Endometrium (tissue), 2 donors: ENCODE measurements around the gene SSR4.

Experiments used
- FAIRE-seq: peaks from 2 replicates; lab custom pipeline; 2012; peaks lifted over from hg19 to GRCh38; lab: Jason Lieb, UNC
- donor health status: control.
- donor health status: control.

Gene SSR4

DNA sequence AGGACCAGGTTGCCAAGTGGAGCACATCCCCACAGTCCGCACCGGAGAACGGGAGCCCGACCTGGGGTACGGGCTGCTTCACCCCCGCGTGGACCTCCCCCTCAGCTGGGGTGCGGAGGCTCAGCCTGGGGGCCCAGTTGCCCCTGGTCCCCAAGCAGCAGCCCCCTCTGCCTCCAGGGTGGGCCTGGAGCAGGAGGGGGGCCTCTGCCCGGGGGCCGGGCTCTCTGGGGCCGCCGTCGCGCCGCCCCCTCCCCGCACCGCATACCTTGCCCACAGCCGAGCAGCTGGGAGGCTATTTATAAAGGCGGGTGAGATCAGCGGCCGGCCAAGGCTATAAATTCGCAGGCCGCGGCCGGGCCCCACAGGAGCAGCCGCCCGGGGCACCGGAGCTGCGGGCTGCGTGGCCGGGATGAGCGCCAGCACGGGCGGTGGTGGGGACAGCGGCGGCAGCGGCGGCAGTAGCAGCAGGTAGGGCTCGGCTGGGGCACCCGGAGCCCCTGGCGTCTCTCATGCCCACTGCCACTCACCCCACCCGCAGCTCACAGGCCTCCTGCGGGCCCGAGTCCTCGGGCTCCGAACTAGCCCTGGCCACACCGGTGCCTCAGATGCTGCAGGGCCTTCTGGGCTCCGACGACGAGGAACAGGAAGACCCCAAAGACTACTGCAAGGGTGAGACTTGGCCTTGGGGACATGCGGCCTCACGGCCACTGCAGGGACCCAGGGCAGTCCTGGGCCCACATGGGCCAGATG, 13.6 kb upstream of the SSR4 start, which contains the start of gene SRPK3:
TSS of gene SRPK3 (plus strand) at position 364 of the 750 bp plus-strand sequence. CDS start at position 410, 46 bp downstream.
- FAIRE-seq = no peak

DNA sequence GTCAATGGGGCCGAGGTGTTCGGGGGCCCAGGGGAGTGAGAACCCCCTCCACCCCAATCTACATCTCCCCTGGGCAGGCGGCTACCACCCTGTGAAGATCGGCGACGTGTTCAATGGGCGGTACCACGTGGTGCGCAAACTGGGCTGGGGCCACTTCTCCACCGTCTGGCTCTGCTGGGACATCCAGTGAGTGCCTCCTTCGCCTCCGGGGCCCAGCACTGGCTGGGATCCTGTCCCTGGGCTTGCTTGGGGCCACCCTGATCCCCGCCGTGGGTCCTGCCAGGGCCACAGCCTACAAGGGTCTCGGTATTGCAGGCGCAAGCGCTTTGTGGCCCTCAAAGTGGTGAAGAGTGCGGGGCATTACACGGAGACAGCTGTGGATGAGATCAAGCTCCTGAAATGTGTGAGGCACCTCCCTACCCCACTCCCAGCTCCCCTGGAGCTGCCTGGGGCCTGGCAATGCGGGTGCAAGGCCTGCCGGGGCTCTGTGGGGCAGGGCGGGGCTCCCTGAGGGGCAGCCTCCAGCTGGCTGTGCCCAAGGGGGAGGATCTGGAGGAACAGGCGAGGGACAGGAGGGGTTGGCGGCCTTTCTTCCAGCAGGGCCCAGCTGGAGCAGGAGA, 12.9 kb upstream of the SSR4 start:
- FAIRE-seq = no peak

DNA sequence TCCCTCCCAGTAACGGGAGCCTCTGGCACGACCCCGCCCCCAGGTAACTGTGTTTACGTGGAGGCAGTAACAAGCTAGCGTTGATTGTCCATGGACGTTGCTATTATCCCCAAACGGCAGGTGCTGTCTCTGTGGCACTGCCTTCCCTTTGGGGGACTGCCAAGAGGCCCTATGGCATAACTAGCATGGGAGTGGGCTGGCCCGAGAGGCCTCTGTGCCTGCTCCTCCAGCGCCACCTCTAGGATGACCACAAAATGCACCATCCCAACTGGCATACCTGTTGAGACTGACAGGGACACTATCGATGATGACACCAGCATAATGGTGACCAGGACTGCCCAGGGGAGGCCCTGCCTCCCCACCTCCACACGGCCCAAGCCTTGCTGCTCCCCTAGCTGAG, 12.2 kb upstream of the SSR4 start:
- no peak for FAIRE-seq

DNA sequence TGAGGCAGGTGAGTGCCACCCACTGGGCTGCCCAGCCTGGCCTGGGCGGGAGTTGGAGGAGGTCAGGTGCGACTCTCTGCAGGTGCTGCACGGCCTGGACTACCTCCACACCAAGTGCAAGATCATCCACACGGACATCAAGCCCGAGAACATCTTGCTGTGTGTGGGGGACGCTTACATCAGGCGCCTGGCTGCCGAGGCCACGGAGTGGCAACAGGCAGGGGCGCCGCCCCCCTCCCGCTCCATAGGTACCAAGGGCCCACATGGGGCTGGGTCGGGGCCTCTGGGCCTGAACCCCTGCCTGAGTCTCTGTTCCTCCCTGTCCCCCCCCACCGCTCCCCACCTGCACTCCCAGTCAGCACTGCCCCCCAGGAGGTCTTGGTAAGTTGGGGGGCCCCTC, 11.6 kb upstream of the SSR4 start:
- no peak for FAIRE-seq

DNA sequence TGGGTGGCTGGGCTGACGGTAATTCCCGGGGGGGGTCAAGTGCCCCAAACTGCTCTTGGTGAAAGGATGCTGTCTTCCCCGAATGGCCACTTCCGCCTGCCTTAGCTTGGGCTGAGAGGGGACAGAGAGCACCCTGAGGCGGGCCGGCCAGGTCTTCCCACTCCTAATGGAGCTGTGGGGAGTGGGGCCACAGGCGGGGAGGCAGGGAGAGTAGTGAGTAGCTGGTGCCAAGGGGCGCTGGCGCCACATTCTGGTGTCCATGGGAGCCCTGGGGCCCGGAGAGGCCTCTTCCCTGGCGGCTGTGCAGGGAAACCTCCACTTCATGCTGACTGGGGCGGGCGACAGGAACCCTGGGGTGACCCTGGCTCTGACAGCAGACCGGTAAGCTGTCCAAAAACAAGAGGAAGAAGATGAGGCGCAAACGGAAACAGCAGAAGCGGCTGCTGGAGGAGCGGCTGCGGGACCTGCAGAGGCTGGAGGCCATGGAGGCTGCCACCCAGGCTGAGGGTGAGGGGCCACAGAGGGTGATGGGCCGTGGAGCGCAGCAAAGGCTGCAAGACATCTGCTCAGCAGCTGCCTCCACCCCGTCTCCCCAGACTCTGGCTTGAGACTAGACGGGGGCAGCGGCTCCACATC, 11.0 kb upstream of the SSR4 start:
- no peak for FAIRE-seq

DNA sequence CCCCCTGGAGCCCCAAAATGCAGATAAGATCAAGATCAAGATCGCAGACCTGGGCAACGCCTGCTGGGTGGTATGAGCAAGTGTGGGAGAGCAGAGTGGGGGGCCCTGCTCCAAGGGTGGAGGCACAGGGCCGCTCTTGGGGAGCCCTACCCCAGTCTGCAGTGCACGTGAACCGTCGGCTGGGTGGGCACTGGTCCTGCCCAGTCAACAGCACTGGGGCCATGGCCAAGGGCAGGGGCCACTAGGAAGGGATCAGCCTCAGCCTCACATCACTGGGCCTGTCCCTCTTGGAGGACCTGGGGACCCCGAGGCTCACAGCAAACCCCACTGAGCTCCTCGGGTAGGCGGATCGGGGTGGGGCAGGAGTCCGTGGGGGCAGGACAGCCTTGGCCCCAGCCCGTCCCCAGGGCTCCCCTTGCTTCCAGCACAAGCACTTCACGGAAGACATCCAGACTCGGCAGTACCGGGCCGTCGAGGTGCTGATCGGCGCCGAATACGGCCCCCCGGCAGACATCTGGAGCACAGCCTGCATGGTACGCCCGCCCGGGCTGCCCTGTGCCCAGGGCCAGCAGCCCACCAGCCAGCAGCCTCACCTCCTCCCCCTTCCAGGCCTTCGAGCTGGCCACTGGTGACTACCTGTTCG, 10.0 kb upstream of the SSR4 start:
- FAIRE-seq = no peak

DNA sequence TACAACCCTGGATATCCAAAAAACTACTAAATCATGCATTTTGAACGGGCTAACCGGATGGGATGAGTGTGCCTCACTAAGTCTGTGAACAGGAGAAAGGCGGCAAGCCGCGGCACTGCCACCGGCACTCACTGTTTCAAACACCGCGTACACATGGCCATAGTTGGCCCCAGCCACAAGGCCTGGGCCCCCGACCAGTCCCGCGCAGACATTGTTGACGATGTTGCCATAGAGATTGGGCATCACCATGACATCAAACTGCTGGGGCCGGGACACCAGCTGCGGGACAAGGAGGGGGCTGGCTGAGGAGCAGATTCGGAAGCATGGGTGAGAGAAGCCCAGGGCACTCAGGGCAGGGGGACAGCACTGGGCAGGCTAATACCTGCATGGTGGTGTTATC, 7.8 kb upstream of the SSR4 start:
- no peak for FAIRE-seq

DNA sequence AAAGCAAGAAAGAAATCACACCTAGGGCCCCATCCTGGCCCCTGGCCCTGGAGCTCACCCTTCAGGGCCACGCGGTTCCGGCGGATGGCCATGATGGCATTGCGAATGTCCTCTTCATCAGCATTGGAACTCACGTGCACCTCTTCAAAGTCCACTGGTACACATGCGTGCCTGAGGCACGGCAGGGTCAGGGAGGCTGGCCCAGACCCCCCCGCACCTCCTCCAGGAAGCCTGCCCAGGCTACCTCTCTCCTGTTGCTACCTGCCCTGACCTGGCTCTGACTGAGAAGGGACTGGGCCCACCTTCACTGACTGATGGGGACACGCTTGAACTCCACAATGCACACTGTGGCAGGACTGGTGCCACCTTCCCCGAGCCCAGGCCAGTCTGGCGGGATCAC, 4.8 kb upstream of the SSR4 start:
- no peak for FAIRE-seq

DNA sequence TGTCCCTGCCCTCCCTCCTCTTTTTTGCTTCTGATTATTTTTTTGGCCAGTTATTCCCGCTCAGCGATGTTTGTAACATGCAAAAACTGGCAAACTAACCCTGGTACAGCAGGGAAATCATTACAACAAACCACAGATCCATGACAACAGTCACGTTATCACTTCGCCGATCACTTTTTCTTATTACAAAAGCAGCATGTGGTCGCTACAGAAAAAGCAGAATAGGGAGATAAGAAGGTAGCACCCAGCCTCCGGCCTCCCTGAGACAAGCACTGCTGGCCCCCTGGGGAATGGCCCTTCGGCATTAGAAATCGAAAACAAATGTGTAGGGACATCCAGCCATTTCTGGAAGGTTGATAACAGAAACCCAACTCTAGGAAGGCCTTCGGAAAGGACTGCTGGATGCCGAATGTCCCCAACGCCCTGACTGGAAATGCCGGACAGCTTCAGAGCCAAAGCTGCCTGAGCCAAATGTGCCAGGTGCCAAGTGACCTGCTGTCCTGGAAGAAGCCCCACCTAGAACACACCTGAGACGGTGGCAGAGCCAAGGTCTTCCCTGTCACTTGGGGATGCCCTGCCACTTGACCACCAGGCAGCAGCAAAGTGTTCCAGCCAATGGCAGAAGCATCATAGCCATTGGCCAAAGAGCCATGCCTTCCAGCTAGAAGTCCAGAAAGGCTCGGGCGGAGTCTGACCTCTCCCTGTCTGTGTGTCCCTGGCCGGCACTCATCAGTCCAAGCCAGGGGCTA, 3.2 kb upstream of the SSR4 start:
- FAIRE-seq = no peak

DNA sequence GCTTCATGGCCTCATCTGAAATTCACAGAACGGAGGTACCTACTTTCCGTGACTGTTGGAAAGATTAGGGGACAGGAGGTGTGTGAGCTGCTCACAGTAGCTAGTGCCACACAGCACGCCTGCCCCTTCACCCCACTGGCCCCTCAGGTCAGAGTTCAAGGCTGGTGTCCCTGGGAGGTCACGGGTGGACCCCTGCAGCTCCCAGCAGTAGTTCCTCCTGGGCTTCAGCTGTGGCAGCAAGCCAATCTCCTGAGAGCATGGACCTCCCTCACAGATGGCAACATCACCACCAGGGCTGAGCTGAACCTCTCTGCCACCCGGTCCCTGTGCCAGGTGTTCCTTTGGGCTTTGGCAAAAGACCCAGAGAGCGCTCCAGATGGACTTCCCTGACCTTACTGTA, 2.1 kb upstream of the SSR4 start:
- no peak for FAIRE-seq

DNA sequence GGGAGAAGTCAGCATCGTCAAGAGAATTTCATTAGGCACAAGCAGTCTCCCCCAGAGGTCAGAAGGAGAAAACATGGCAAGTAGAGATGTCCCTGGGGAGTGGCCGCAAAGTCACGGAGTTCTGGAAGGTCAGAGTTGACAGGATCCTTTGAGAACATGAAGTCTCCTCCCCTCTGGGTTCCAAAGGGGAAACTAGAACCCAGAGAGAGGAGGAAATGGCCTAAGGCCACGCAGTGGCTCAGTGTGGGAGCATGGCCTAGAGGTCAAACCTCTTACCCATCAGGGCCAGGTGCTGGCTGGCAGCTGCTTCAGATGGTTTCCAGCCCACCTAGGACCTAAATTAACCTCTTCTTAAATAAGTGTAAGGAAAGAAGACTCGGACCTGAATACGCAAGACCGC, 1.2 kb upstream of the SSR4 start:
- FAIRE-seq = no peak

DNA sequence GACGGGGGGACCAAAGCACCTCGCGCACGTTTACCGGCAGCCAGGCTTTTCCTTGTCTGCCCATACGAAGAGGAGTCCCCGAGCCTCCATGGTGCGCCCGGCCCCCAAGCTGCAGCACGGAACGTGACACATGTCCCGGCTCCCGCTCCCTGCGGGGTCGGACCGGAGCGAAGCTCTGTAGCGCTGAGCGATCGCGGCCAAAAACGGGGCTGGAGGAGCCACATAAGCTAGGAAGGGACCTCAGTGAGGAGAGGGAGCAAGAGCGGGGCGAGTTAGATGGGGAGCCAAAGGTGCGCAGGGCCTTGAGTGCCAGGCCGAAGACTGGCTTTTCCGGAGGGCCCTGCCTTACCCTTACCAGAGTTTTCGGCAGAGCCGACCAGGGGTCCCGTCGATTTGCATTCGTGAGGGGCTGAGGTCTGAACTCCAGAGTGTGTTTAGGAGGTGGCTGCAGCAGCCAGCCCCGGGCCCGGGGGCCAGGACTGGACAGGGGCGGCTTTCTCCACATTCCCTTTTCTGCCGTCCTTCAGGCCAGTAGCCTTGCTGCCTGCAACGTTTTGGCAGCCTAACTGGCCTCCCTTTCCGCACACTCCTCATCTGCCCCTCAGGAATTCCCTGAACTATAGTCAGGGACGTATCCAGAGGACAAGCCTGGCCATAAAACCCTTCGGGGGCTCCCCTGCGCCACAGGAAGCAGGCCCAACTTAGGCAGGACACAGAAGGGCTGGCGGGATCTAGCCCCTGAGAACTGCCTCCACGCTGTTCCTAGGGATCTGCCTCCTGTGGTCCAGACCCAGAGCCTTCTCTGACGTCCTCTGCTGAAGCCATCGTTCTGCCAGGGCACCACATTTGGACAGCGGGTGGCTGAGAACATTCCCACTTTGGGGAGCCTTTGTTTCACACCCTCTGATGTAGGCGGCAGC, 689 bp downstream of the SSR4 start:
- FAIRE-seq = no peak

DNA sequence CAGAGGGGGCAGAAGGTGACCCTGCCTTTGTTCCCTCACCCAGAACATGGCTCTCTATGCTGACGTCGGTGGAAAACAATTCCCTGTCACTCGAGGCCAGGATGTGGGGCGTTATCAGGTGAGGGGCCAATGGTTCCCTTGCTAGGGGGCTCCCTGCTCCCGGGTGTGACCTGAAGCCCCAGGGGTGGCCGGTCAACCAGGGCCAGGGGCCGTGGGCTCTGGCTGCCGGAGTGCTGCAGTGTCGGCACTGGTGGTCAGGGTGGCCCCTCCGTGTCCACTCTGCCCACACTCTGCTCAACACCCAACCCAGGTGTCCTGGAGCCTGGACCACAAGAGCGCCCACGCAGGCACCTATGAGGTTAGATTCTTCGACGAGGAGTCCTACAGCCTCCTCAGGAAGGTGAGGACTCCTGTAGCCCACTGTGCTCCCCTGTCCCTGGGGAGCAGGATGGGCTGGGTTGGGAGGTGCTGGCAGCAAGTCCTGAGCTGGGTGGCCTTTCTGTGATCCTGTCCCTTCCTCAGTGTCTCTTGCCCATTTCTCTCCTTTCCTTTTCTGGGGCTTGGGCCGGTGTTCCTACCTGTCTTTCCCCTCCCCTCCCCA, 3.0 kb downstream of the SSR4 start:
- no peak for FAIRE-seq

DNA sequence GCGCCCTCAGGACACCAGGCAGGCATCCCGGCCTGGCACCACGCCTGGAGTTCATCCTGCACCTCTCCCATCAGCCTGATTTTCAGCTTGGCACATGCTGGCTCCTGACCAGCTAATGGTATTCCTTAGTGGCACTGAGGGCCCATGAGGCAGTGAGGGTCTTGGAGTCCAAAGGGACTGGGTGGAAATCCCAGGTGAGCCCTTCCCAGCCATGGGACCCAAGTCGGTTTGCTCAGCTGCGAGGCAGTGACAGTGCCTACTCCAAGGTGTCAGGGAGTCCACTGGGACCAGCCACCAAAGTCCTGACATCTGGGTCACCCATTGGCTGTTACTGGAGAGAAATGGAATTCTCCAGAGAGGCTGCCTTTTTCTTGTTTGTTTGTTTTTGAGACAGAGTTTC, 4.9 kb downstream of the SSR4 start:
- FAIRE-seq = no peak

DNA sequence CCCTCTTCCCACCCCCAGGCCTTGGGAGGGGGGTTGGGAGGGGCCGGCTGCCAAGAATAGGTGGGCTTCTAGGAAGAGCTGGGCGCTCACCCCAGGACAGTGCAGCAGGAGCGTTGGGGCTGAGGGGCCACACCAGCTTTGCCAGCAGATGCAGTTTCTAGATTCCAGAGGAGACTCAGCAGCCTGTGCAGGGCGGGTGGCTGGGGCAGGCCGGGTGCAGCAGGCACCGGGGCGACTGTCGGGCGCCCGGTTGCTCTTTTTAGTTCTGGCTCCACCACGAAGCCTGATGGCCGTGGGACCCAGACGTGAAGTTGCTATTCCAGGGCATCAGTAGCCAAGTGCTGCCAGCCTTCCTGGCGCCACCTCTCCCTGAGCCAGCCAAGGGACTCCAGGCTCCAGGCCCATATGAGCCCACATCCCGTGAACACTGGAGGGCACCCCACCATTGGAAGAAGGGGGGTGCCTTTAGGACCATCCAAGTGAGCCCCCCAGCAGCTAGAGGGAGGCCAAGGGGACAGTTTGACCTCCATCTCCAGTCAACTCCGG, 5.8 kb downstream of the SSR4 start:
- FAIRE-seq = no peak

DNA sequence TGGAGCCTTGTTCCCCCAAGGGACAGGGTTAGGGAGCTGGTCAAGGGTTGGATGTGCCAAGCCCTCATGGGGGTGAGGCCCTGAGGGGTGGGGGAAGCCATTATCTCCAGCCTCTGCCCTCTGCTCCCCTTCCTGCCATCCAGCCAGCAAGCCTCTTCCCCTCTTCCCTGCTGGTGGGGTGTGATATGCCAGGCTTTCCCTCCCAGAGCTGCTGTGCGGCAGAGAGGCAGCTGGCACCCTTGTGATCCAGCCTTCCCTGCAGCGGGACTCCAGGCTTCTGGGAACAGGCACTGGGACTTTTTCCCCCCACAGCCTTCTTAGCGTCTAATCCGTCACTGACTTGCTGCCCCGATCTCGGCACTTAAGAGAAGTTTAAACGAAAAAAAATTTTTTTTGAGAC, 6.3 kb downstream of the SSR4 start:
- no peak for FAIRE-seq

DNA sequence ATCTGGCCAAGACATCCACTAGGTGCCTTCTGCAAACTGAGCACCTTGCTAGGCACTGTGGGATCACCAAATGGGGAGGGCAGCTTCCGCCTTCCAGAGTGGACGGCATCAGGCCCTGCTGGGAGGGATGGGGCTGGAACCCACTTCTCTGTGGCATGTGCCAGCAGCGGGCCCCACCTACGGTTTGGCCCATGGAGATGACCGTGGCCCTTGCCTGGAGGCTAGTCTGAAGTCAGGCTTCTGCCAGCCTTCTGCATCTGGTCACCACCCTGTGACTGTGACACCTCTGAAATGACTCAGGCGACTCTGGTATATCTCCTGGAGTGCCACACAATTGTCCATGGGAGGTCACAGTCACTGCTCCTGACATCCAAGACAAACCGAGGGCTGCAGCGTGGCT, 7.2 kb downstream of the SSR4 start:
- no peak for FAIRE-seq

DNA sequence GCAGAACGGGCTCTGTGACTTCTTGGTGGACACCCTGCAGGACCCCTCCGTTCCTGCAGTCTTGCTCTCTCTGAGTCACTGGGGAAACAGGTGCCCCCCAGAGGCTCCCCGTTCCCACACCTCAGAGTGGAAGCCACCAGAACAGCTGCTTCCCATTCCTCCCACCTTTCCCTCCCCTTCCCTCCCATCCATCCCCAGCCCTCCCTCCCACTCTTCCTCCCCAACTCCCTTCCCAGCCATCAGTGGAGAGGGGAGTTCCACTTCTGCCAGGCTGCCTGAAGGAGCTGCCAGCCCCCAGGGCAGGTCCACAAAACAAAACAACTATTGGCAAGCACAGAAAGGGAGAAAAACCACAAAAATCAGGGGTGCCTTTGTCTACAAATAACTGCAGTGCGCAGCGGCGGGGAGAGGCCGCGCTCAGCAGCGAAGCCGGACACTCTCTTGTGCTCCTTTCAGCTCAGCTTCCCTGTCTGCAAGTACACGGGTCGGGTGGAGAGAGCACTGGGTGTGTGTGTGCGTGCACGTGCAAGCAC, 8.1 kb downstream of the SSR4 start:
- no peak for FAIRE-seq

DNA sequence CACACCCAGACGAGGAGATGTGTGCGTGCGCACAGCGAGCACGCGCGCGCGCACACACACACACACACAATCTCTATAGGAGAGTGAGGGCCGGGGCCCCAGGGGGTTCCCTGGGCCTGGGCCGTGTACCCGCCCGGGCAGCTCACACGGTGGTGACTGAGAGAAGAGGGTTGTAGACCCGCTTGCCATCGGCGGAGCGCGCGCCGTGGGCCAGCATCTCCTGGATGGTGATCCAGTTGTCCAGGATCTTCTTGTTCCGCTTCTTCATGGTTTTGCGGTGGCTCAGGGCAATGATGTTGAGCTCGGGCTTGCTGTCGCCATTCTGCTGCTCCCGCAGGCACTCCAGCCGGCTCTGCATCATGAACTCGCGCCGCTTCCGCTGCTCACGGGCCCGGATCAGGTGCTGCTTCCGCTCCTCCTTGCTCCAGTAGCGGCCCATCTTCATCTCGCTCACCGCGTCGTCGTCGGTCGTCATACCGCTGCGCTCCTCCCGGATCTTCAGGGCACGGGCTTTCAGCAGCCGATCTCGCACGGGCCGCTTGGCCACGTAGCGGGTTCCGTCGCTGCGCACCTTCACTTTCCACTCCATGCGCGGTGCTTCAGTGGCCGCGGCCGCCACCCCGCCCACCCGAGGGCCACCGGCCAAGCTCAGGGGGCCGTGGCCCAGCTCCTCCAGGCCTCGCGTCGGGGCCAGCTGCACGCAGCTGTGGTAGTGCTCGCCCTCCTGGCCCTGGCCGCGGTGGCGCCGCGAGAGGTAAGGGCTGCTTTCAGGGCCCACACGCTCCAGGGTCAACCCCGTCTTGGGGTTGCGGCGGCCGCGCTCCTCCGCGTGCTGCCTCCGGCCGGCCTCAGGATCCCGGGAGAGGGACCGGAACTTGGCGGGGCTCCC, 9.0 kb downstream of the SSR4 start:
- FAIRE-seq = no peak
